Activated CD4-positive, alpha-beta T cell treated with anti-CD3 and anti-CD28 coated beads, Interleukin-2, Interleukin-4, amounts not matched to agents 100 ng/mL and 50 ng/mL, durations not matched to agents 16 hours and 8 hours (primary cell): ENCODE data around the gene TCERG1L.
"Not testable (repeated sequence)": the region's sequence is repeated elsewhere in the genome, so short reads cannot be mapped to it uniquely, and the experiment has no call there.

ENCODE experiments used
- DNase-seq: peaks from one replicate; pipeline ENCODE4 v3.0.0-alpha.2; 2020; ENCODE audit warnings: low spot score

The TCERG1L gene

GRCh38 chr10:131082991-131083481 is 228.5 kb downstream of the TCERG1L start:
- DNase-seq: no peak

GRCh38 chr10:131082201-131082850 is 229.2 kb downstream of the TCERG1L start:
- no peak for DNase-seq

GRCh38 chr10:131081786-131082185 is 229.7 kb downstream of the TCERG1L start:
- no peak for DNase-seq

GRCh38 chr10:131081376-131081775 is 230.1 kb downstream of the TCERG1L start:
- DNase-seq: peak; percentile 33

GRCh38 chr10:131080571-131080970 is 230.9 kb downstream of the TCERG1L start:
- no peak for DNase-seq

- DNase-seq: no peak
Measured at GRCh38 chr10:131079314-131079713, 232.2 kb downstream of the TCERG1L start.

- not testable (repeated sequence) for DNase-seq
Measured at GRCh38 chr10:131078882-131079280, 232.6 kb downstream of the TCERG1L start.

GRCh38 chr10:131078131-131078881 is 233.2 kb downstream of the TCERG1L start:
- no peak for DNase-seq

- DNase-seq: no peak
Measured at GRCh38 chr10:131077724-131078123, 233.8 kb downstream of the TCERG1L start.

GRCh38 chr10:131077031-131077430 is 234.5 kb downstream of the TCERG1L start:
- DNase-seq: no peak

- DNase-seq: no peak
Measured at GRCh38 chr10:131076356-131076755, 235.2 kb downstream of the TCERG1L start.

GRCh38 chr10:131075218-131075770 is 236.2 kb downstream of the TCERG1L start:
- no peak for DNase-seq

GRCh38 chr10:131074682-131075081 is 236.8 kb downstream of the TCERG1L start:
- DNase-seq: no peak

- DNase-seq: no peak
Measured at GRCh38 chr10:131073469-131074035, 238.0 kb downstream of the TCERG1L start.

GRCh38 chr10:131072651-131073468 is 238.7 kb downstream of the TCERG1L start:
- no peak for DNase-seq

- DNase-seq: no peak
Measured at GRCh38 chr10:131071721-131072120, 239.8 kb downstream of the TCERG1L start.

GRCh38 chr10:131070856-131071255 is 240.7 kb downstream of the TCERG1L start:
- no peak for DNase-seq

GRCh38 chr10:131068760-131069159 is 242.8 kb downstream of the TCERG1L start:
- DNase-seq: no peak

- no peak for DNase-seq
Measured at GRCh38 chr10:131068311-131068710, 243.2 kb downstream of the TCERG1L start.

- no peak for DNase-seq
Measured at GRCh38 chr10:131067690-131068089, 243.8 kb downstream of the TCERG1L start.

- no peak for DNase-seq
Measured at GRCh38 chr10:131065673-131066305, 245.7 kb downstream of the TCERG1L start.
